ENCODE results near the gene SSBP3. TPM values are rescaled to one million over a fixed set of nuclear protein-coding genes. Genes with fewer than 3 reads are reported as not detected.

SSBP3 gene
- total RNA-seq, 3 donors from 2014 or later, result 21.3 to 28.0 (median 25.6) TPM

- intact Hi-C loops (cut with DNase I; ENCODE audit: low total_unique reads), result no loop called here
- Histone ChIP-seq H3K27ac (no peak overlapping the region), H3K4me3 (no peak overlapping the region), H3K9me3 (no peaks in the 10 kb centered on the region), H3K27me3 (no peaks in the 10 kb centered on the region), H3K4me1 (no peaks in the 10 kb centered on the region), H3K36me3 (no peaks in the 10 kb centered on the region)
- no peak for DNase-seq (ENCODE audit: low spot score in 2 of 2)
- TF ChIP-seq CTCF (IDR thresholded peaks at IDR 0.05) (no peak), POLR2A (IDR thresholded peaks at IDR 0.05) (no peak), POLR2AphosphoS5 (IDR thresholded peaks at IDR 0.05) (no peak)
Observed at GRCh38 chr1:54246116-54246721, 160.0 kb downstream of the SSBP3 start.

- DNase-seq (ENCODE audit: low spot score in 2 of 2), result no peak
- intact Hi-C loops (cut with DNase I; ENCODE audit: low total_unique reads), result no loop called here
- H3K36me3 ChIP-seq, result no peaks in the 10 kb centered on the region
Observed at GRCh38 chr1:54245501-54245900, 160.7 kb downstream of the SSBP3 start.

GRCh38 chr1:54244655-54245054 is 161.5 kb downstream of the SSBP3 start:
- Histone ChIP-seq H3K27me3 (no peaks in the 10 kb centered on the region), H3K4me3 (no peak overlapping the region), H3K36me3 (no peaks in the 10 kb centered on the region), H3K4me1 (no peaks in the 10 kb centered on the region), H3K9me3 (no peaks in the 10 kb centered on the region), H3K27ac (no peak overlapping the region)
- intact Hi-C loops (cut with DNase I; ENCODE audit: low total_unique reads), result no loop called here
- TF ChIP-seq CTCF (IDR thresholded peaks at IDR 0.05) (no peak), POLR2A (IDR thresholded peaks at IDR 0.05) (no peak), POLR2AphosphoS5 (IDR thresholded peaks at IDR 0.05) (no peak)
- DNase-seq (ENCODE audit: low spot score in 2 of 2), result no peak

More at GRCh38 chr1:54245501-54245900, 160.7 kb downstream of the SSBP3 start:
- Histone ChIP-seq H3K4me1 (no peaks in the 10 kb centered on the region), H3K27me3 (no peaks in the 10 kb centered on the region), H3K9me3 (no peaks in the 10 kb centered on the region), H3K4me3 (no peak overlapping the region), H3K27ac (no peak overlapping the region)
- TF ChIP-seq CTCF (IDR thresholded peaks at IDR 0.05) (no peak), POLR2A (IDR thresholded peaks at IDR 0.05) (no peak), POLR2AphosphoS5 (IDR thresholded peaks at IDR 0.05) (no peak)

- H3K4me3 ChIP-seq, result no peak overlapping the region
- no peaks in the 10 kb centered on the region for H3K36me3 ChIP-seq
- H3K9me3 ChIP-seq, result no peaks in the 10 kb centered on the region
- intact Hi-C loops (cut with DNase I; ENCODE audit: low total_unique reads), result no loop called here
- no peaks in the 10 kb centered on the region for H3K4me1 ChIP-seq
- no peak overlapping the region for H3K27ac ChIP-seq
- TF ChIP-seq POLR2A (IDR thresholded peaks at IDR 0.05) (no peak), CTCF (IDR thresholded peaks at IDR 0.05) (no peak), POLR2AphosphoS5 (IDR thresholded peaks at IDR 0.05) (no peak)
- H3K27me3 ChIP-seq, result no peaks in the 10 kb centered on the region
- DNase-seq (ENCODE audit: low spot score in 2 of 2), result no peak
Observed at GRCh38 chr1:54243022-54243421, 163.2 kb downstream of the SSBP3 start.

GRCh38 chr1:54241364-54241763 is 164.8 kb downstream of the SSBP3 start:
- no peak for DNase-seq (ENCODE audit: low spot score in 2 of 2)
- Histone ChIP-seq H3K9me3 (no peaks in the 10 kb centered on the region), H3K27ac (no peak overlapping the region), H3K36me3 (peaks cover 4% of the 10 kb centered on the region), H3K4me3 (no peak overlapping the region), H3K27me3 (no peaks in the 10 kb centered on the region), H3K4me1 (no peaks in the 10 kb centered on the region)
- TF ChIP-seq CTCF (IDR thresholded peaks at IDR 0.05) (no peak), POLR2A (IDR thresholded peaks at IDR 0.05) (no peak)
- intact Hi-C loops (cut with DNase I; ENCODE audit: low total_unique reads), result no loop called here

Measured in breast epithelium (tissue), 4 donors.